Measurements from ENCODE around the gene HOXB13. TPM values are rescaled to one million over a fixed set of nuclear protein-coding genes. Genes with fewer than 3 reads are reported as not detected.

HOXB13 gene
- total RNA-seq, 1 donor from 2014 or later = not detected

DNA sequence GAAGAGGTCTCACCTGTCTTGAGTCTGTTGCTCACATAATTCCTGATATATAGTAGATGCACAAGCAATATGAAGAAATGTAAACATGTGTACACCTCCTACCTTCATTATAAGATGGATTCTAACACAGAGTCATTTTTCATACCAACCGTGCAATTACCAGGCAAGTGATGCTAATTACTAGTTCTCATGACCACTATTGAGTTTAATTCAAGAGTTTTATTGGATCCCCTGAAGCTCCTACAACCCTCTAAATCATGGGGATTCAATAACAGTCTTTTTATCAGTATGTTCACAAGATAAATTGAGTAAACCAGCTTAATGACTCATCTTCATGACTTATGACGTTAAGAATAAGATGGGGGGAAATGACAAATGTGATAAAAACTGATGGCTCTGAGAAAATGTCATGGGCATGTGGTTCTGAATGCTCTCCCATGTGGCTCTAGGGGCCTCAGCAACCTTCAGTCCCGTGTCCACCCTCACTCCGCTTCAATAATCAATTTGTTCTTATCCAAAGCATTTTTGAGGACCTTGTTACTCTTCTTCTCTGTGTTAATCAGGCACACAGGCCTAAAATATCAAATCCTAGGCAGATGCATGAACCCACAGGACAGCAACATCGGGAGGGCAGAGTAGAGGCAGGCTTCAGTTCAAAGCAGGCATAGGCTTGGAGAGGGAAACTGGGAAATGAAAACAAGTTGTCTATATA is 49.0 kb downstream of the HOXB13 start:
- no peaks in the 10 kb centered on the region for H3K9me3 Mint-ChIP-seq (ENCODE audit: low read depth)
- no peak overlapping the region for H3K4me3 Mint-ChIP-seq (ENCODE audit: low read depth)
- H3K27ac Mint-ChIP-seq = no peak overlapping the region
- TF ChIP-seq CTCF (IDR thresholded peaks at IDR 0.05; ENCODE audit: unreplicated experiment) = no peak
- no peaks in the 10 kb centered on the region for H3K4me1 Mint-ChIP-seq (ENCODE audit: low read depth)
- H3K27me3 Mint-ChIP-seq = peaks cover 91% of the 10 kb centered on the region
- no peaks in the 10 kb centered on the region for H3K36me3 Mint-ChIP-seq (ENCODE audit: insufficient read depth)
- no peak for DNase-seq (ENCODE audit: low spot score, unreplicated experiment)

- peaks cover 96% of the 10 kb centered on the region for H3K27me3 Mint-ChIP-seq
- no peaks in the 10 kb centered on the region for H3K36me3 Mint-ChIP-seq (ENCODE audit: insufficient read depth)
- H3K27ac Mint-ChIP-seq = no peak overlapping the region
- TF ChIP-seq CTCF (IDR thresholded peaks at IDR 0.05; ENCODE audit: unreplicated experiment) = peak; percentile 98
- H3K4me1 Mint-ChIP-seq (ENCODE audit: low read depth) = no peaks in the 10 kb centered on the region
- no peak overlapping the region for H3K4me3 Mint-ChIP-seq (ENCODE audit: low read depth)
- H3K9me3 Mint-ChIP-seq (ENCODE audit: low read depth) = no peaks in the 10 kb centered on the region
- DNase-seq (ENCODE audit: low spot score, unreplicated experiment) = peak; percentile 79
These were observed 50.2 kb downstream of the HOXB13 start for GRCh38 chr17:48678141-48678971.

- no peak for TF ChIP-seq CTCF (IDR thresholded peaks at IDR 0.05; ENCODE audit: unreplicated experiment)
- H3K36me3 Mint-ChIP-seq (ENCODE audit: insufficient read depth) = no peaks in the 10 kb centered on the region
- DNase-seq (ENCODE audit: low spot score, unreplicated experiment) = no peak
- no peaks in the 10 kb centered on the region for H3K4me1 Mint-ChIP-seq (ENCODE audit: low read depth)
- no peak overlapping the region for H3K27ac Mint-ChIP-seq
- H3K9me3 Mint-ChIP-seq (ENCODE audit: low read depth) = no peaks in the 10 kb centered on the region
- no peak overlapping the region for H3K4me3 Mint-ChIP-seq (ENCODE audit: low read depth)
- peaks cover 96% of the 10 kb centered on the region for H3K27me3 Mint-ChIP-seq
These were observed 51.5 kb downstream of the HOXB13 start for GRCh38 chr17:48676963-48677558.

Small RNAs within 50 kb of the gene (microRNA-seq; reads per million reads assigned to microRNA genes)
- gene MIR3185 (ENCODE audit: borderline number of aligned reads, unreplicated experiment) = not detected

Other genes starting within 250 kb of the HOXB13 start
- 0.96 and 2.2 TPM in 2 replicates for gene HOXB1, start 197.7 kb downstream of the HOXB13 start, total RNA-seq
- gene HOXB2, start 183.6 kb downstream of the HOXB13 start, total RNA-seq = 15.2 and 19.8 TPM in 2 replicates
- 3.4 and 6.0 TPM in 2 replicates for gene HOXB4, start 150.4 kb downstream of the HOXB13 start, total RNA-seq
- 19.4 and 32.1 TPM in 2 replicates for gene HOXB3, start 138.5 kb downstream of the HOXB13 start, total RNA-seq
- 2.1 and 5.6 TPM in 2 replicates for gene HOXB5, start 135.0 kb downstream of the HOXB13 start, total RNA-seq
- gene HOXB6, start 123.8 kb downstream of the HOXB13 start, total RNA-seq = 0.96 and 3.1 TPM in 2 replicates
- 0.55 and 1.5 TPM in 2 replicates for gene HOXB7, start 117.7 kb downstream of the HOXB13 start, total RNA-seq
- 1.1 and 3.7 TPM in 2 replicates for gene HOXB8, start 113.5 kb downstream of the HOXB13 start, total RNA-seq
- 0.18 TPM in 1 of 2 replicates, not detected in the other for gene HOXB9, start 102.4 kb downstream of the HOXB13 start, total RNA-seq
- gene PRAC1, start 6.2 kb downstream of the HOXB13 start, total RNA-seq = not detected in 2 replicates
- gene PRAC2, start 5.6 kb downstream of the HOXB13 start, total RNA-seq = not detected in 2 replicates
- 2.9 and 4.0 TPM in 2 replicates for gene TTLL6, start 88.5 kb upstream of the HOXB13 start, total RNA-seq
- 85.3 and 92.6 TPM in 2 replicates for gene CALCOCO2, start 102.3 kb upstream of the HOXB13 start, total RNA-seq
- 40.2 and 45.1 TPM in 2 replicates for gene ATP5MC1, start 164.0 kb upstream of the HOXB13 start, total RNA-seq
- gene UBE2Z, start 179.7 kb upstream of the HOXB13 start, total RNA-seq = 94.1 and 100 TPM in 2 replicates
- gene SNF8, start 216.1 kb upstream of the HOXB13 start, total RNA-seq = 128 and 133 TPM in 2 replicates
- not detected in 2 replicates for gene GIP, start 239.8 kb upstream of the HOXB13 start, total RNA-seq

Measured in progenitor cell of endocrine pancreas (in vitro differentiated cells).